Natural killer cell (primary cell): ENCODE measurements around the gene NOS1AP. TPM values are rescaled to one million over a fixed set of nuclear protein-coding genes. Genes with fewer than 3 reads are reported as not detected.

Source experiments
- ATAC-seq, 3 donors: fragments of 150-1000 bp in 2 of 3; fragments of 200-7000 bp in 1 of 3; cut with Tn5 transposase; 1 replicate in 1 of 3; 2 replicates in 2 of 3; pipeline ENCODE4 v1.10.0; 2021; ENCODE audit warnings: mild to moderate bottlenecking in 2 of 3, moderate library complexity in 2 of 3
- DNase-seq, 2 donors: peaks; one replicate each; pipeline versions ENCODE4 v3.0.0 to v3.0.0-alpha.2; 2013 to 2021; ENCODE audit warnings: mixed read lengths in 1 of 2
- H3K27ac ChIP-seq: one replicate; pipeline ENCODE4 v1.5.1; 2013; ENCODE audit warnings: mild to moderate bottlenecking, low read length
- H3K27me3 ChIP-seq: one replicate; pipeline ENCODE4 v1.6.1; 2013; ENCODE audit warnings: low read length; ENCODE audit not compliant: control insufficient read depth, insufficient read depth
- H3K36me3 ChIP-seq: one replicate; pipeline ENCODE4 v1.6.1; 2013; ENCODE audit warnings: low read length; ENCODE audit not compliant: control insufficient read depth, insufficient read depth
- H3K4me1 ChIP-seq: one replicate; pipeline ENCODE4 v1.6.1; 2013; ENCODE audit warnings: low read length; ENCODE audit not compliant: control insufficient read depth, insufficient read depth
- H3K4me3 ChIP-seq: one replicate; pipeline ENCODE4 v1.5.1; 2013; ENCODE audit warnings: low read length
- H3K9me3 ChIP-seq: one replicate; pipeline ENCODE4 v1.6.1; 2013; ENCODE audit warnings: low read length; ENCODE audit not compliant: control insufficient read depth, insufficient read depth
- H3K27ac Mint-ChIP-seq, 2 donors: one replicate each; pipeline ENCODE4 v1.8.0; 2022; ENCODE audit warnings: mild to moderate bottlenecking in 2 of 2, mixed read lengths in 2 of 2, moderate library complexity in 1 of 2
- H3K27me3 Mint-ChIP-seq, 2 donors: one replicate each; pipeline ENCODE4 v1.8.0; 2022; ENCODE audit warnings: low read depth in 2 of 2, mixed read lengths in 2 of 2
- H3K36me3 Mint-ChIP-seq: one replicate; pipeline ENCODE4 v1.8.0; 2022; ENCODE audit warnings: mixed read lengths
- H3K4me1 Mint-ChIP-seq, 2 donors: one replicate each; pipeline ENCODE4 v1.8.0; 2022; ENCODE audit warnings: mixed read lengths in 2 of 2
- H3K4me3 Mint-ChIP-seq: one replicate; pipeline ENCODE4 v1.8.0; 2022; ENCODE audit warnings: mild to moderate bottlenecking, moderate library complexity, mixed read lengths
- H3K9me3 Mint-ChIP-seq, 2 donors: one replicate each; pipeline ENCODE4 v1.8.0; 2022; ENCODE audit warnings: mixed read lengths in 2 of 2
- CTCF ChIP-seq: fragments of 200-600 bp; IDR thresholded peaks from one replicate; pipeline ENCODE4 v1.8.0; 2022; ENCODE audit warnings: antibody characterized with exemption
- WGBS: methylation state at CpG from one replicate; pipeline ENCODE4 v1.1.7; 2013; ENCODE audit warnings: missing lambda C conversion rate; ENCODE audit not compliant: insufficient coverage; 5-methylcytosine and 5-hydroxymethylcytosine counted together
- intact Hi-C: fragments of 100-400 bp; cut with micrococcal nuclease; formaldehyde crosslinking; loops from one replicate; pipeline ENCODE4 v1.14.2; 2022
- total RNA-seq, 4 donors: library from RNA; stranded (reverse); fragments of 120-200 nt in 1 of 4; gene quantifications; one replicate each; pipeline versions ENCODE4 v1.2.3 to v1.2.4, GENCODE V29; 2013 to 2022

The NOS1AP gene
- total RNA-seq, 3 donors from 2014 or later (not counting 1 experiment from before 2014, with no cell fraction given), result 0.09 to 0.20 TPM; not detected in 1

- Mint-ChIP-seq H3K4me1 (peaks cover 0 to 10% of the 10 kb centered on the region in 2 donors), H3K9me3 (no peaks in the 10 kb centered on the region), H3K27ac (no peak overlapping the region), H3K36me3 (no peaks in the 10 kb centered on the region), H3K4me3 (no peak overlapping the region), H3K27me3 (peaks cover 0 to 6% of the 10 kb centered on the region in 2 donors)
- Histone ChIP-seq H3K4me3 (no peak overlapping the region), H3K9me3 (no peaks in the 10 kb centered on the region), H3K27ac (no peak overlapping the region), H3K27me3 (no peaks in the 10 kb centered on the region), H3K4me1 (peaks cover 11% of the 10 kb centered on the region), H3K36me3 (no peaks in the 10 kb centered on the region)
- WGBS, result 87% methylated on average over 5 of the region's 5 CpGs
- ATAC-seq (no peak), DNase-seq (no peak)
- intact Hi-C loops, result no loop called here
- TF ChIP-seq CTCF, result no peak
Observed at GRCh38 chr1:162361349-162361748, 291.9 kb downstream of the NOS1AP start.

- WGBS, result 84% methylated on average over 3 of the region's 3 CpGs
Observed at GRCh38 chr1:162363823-162364222, 294.3 kb downstream of the NOS1AP start.

GRCh38 chr1:162364498-162364897, 295.0 kb downstream of the NOS1AP start:
- Mint-ChIP-seq H3K36me3 (no peaks in the 10 kb centered on the region), H3K27ac (no peak overlapping the region), H3K9me3 (no peaks in the 10 kb centered on the region), H3K4me1 (peaks cover 0 to 5% of the 10 kb centered on the region in 2 donors), H3K27me3 (no peaks in the 10 kb centered on the region), H3K4me3 (no peak overlapping the region)
- no peak for TF ChIP-seq CTCF
- Histone ChIP-seq H3K4me3 (no peak overlapping the region), H3K27me3 (no peaks in the 10 kb centered on the region), H3K27ac (no peak overlapping the region), H3K4me1 (peaks cover 11% of the 10 kb centered on the region), H3K36me3 (no peaks in the 10 kb centered on the region), H3K9me3 (no peaks in the 10 kb centered on the region)
- DNase-seq, result no peak
- ATAC-seq, result no peak
- intact Hi-C loops, result no loop called here
- WGBS, result 93% methylated on average over 1 of the region's 1 CpG

More at GRCh38 chr1:162363823-162364222, 294.3 kb downstream of the NOS1AP start:
- Histone ChIP-seq H3K36me3 (no peaks in the 10 kb centered on the region), H3K27ac (no peak overlapping the region), H3K9me3 (no peaks in the 10 kb centered on the region), H3K4me3 (no peak overlapping the region), H3K27me3 (no peaks in the 10 kb centered on the region), H3K4me1 (peaks cover 11% of the 10 kb centered on the region)
- peaks cover 0 to 5% of the 10 kb centered on the region in 2 donors for H3K4me1 Mint-ChIP-seq
- no peak for DNase-seq
- intact Hi-C loops, result no loop called here
- H3K27me3 Mint-ChIP-seq, result no peaks in the 10 kb centered on the region
- TF ChIP-seq CTCF, result no peak
- no peaks in the 10 kb centered on the region for H3K36me3 Mint-ChIP-seq
- no peak for ATAC-seq
- no peaks in the 10 kb centered on the region for H3K9me3 Mint-ChIP-seq
- no peak overlapping the region for H3K4me3 Mint-ChIP-seq
- H3K27ac Mint-ChIP-seq, result no peak overlapping the region

GRCh38 chr1:162365284-162366020, 296.0 kb downstream of the NOS1AP start:
- H3K27me3 ChIP-seq, result no peaks in the 10 kb centered on the region
- H3K36me3 Mint-ChIP-seq, result no peaks in the 10 kb centered on the region
- no peak overlapping the region for H3K4me3 ChIP-seq
- intact Hi-C loops, result no loop called here
- WGBS, result 94% methylated on average over 10 of the region's 10 CpGs
- no peaks in the 10 kb centered on the region for H3K27me3 Mint-ChIP-seq
- H3K4me1 ChIP-seq, result peaks cover 3% of the 10 kb centered on the region
- H3K36me3 ChIP-seq, result no peaks in the 10 kb centered on the region
- H3K9me3 ChIP-seq, result no peaks in the 10 kb centered on the region
- H3K4me1 Mint-ChIP-seq, result no peaks in the 10 kb centered on the region
- no peak overlapping the region for H3K4me3 Mint-ChIP-seq
- no peak overlapping the region for H3K27ac ChIP-seq
- H3K9me3 Mint-ChIP-seq, result no peaks in the 10 kb centered on the region
- no peak overlapping the region for H3K27ac Mint-ChIP-seq
- DNase-seq (no peak), ATAC-seq (no peak)
- TF ChIP-seq CTCF, result no peak
